Astrocyte (in vitro differentiated cells and primary cell): ENCODE measurements around the gene ADAMTSL2.

Experiments used
- EZH2 ChIP-seq: IDR thresholded peaks from 2 replicates; pipeline ENCODE4 v1.6.1; 2012; ENCODE audit warnings: mild to moderate bottlenecking, low read length, inconsistent platforms; ENCODE audit not compliant: insufficient read depth
- TF ChIP-seq, protein P1 (sequence below): IDR thresholded peaks from 2 replicates; pipeline ENCODE4 v1.5.1; 2011; ENCODE audit warnings: low read depth, mild to moderate bottlenecking, inconsistent platforms, low read length, moderate library complexity; ENCODE audit not compliant: insufficient read depth

- TF ChIP-seq, protein P1, sequence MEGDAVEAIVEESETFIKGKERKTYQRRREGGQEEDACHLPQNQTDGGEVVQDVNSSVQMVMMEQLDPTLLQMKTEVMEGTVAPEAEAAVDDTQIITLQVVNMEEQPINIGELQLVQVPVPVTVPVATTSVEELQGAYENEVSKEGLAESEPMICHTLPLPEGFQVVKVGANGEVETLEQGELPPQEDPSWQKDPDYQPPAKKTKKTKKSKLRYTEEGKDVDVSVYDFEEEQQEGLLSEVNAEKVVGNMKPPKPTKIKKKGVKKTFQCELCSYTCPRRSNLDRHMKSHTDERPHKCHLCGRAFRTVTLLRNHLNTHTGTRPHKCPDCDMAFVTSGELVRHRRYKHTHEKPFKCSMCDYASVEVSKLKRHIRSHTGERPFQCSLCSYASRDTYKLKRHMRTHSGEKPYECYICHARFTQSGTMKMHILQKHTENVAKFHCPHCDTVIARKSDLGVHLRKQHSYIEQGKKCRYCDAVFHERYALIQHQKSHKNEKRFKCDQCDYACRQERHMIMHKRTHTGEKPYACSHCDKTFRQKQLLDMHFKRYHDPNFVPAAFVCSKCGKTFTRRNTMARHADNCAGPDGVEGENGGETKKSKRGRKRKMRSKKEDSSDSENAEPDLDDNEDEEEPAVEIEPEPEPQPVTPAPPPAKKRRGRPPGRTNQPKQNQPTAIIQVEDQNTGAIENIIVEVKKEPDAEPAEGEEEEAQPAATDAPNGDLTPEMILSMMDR = no peak
- TF ChIP-seq EZH2 = no peak
These were observed 24.0 kb downstream of the ADAMTSL2 start for GRCh38 chr9:133558191-133559126.
